ENCODE measurements around the gene ARHGAP15.
A peak's percentile ranks its signal among the peaks of the same experiment; 100 is the strongest.

Gene ARHGAP15

DNA sequence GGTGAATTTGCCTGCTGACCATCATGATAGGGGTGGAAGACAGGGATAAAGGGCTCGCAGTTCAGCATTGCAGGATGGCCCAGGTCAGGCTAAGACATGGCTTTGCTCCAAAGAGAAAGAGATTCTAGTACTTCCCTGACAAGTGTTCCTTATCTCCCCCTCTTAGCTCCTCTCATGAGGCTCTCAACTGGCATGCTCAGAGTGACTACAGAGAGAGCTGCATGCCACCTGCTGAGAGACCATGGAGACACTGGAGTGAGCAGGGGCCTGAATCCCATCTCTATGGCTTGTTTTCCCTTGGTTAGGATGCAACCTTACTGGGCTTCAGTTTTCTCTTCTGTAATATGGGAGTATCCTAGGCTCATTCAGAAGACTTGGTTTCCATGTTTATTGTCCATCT is 94.3 kb downstream of the ARHGAP15 start:
- no peak overlapping the region for H3K4me3 ChIP-seq (ENCODE audit: low read depth in 1 of 2, low read length in 1 of 2)
- H3K36me3 ChIP-seq, result peaks cover 22% of the 10 kb centered on the region
- no peaks in the 10 kb centered on the region for H3K27me3 ChIP-seq
- H3K4me1 ChIP-seq (ENCODE audit: control insufficient read depth in 1 of 2, insufficient read depth in 1 of 2, low read depth in 1 of 2, low read length in 1 of 2), result peaks cover under 1 to 5% of the 10 kb centered on the region in 2 experiments
- peak overlapping the region; percentile 9 for H3K27ac ChIP-seq
- H3K9me3 ChIP-seq, result no peaks in the 10 kb centered on the region
- no peak for TF ChIP-seq CTCF (IDR thresholded peaks at IDR 0.05)

GRCh38 chr2:143225931-143226330 is 96.7 kb downstream of the ARHGAP15 start:
- Histone ChIP-seq H3K4me3 (ENCODE audit: low read depth in 1 of 2, low read length in 1 of 2) (no peak overlapping the region), H3K9me3 (no peaks in the 10 kb centered on the region), H3K4me1 (ENCODE audit: control insufficient read depth in 1 of 2, insufficient read depth in 1 of 2, low read depth in 1 of 2, low read length in 1 of 2) (no peaks in the 10 kb centered on the region), H3K27ac (no peak overlapping the region), H3K36me3 (peaks cover 29% of the 10 kb centered on the region), H3K27me3 (no peaks in the 10 kb centered on the region)
- TF ChIP-seq CTCF (IDR thresholded peaks at IDR 0.05), result no peak

DNA sequence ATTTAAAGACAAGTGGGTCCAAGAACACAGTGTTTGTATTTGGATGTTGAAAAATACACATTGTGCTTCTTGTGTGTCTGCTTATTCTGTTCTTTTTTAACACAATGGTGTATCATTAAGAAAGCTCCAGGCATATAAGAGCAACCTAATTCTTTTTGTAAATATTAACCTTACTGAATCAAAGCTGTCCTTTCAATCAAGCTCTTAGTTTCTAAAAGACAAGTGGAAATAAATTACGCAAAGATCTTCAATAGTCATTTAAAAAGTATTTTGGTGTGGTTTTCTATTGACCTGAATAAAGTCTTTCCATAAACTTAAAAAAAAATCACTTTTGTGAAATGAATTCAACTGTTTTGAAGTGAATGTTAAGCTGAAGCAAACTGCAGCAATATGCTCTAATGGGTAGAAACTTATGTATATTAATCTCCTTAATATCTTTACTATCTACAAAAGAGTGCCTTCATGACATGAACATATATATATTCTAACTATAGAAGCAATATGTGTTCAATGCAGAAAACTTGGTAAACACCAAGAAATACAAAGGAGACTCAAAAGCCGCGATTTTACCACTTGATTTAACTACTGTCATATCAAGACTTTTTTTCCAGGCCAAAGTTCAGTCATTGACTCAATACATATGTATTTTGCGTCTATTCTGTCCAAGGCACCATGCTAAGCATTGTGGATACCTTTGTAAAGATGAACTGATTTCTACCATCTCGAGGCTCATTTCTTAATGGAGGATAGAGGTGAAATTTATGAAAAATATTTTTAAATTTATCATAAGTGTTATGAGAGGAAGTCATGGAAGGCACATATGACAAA is 97.7 kb downstream of the ARHGAP15 start:
- Histone ChIP-seq H3K4me1 (ENCODE audit: control insufficient read depth in 1 of 2, insufficient read depth in 1 of 2, low read depth in 1 of 2, low read length in 1 of 2) (no peaks in the 10 kb centered on the region), H3K27me3 (no peaks in the 10 kb centered on the region), H3K36me3 (peaks cover 32% of the 10 kb centered on the region), H3K4me3 (ENCODE audit: low read depth in 1 of 2, low read length in 1 of 2) (no peak overlapping the region), H3K27ac (peak overlapping the region; percentile 7), H3K9me3 (no peaks in the 10 kb centered on the region)
- no peak for TF ChIP-seq CTCF (IDR thresholded peaks at IDR 0.05)

- H3K4me1 ChIP-seq (ENCODE audit: control insufficient read depth in 1 of 2, insufficient read depth in 1 of 2, low read depth in 1 of 2, low read length in 1 of 2), result no peaks in the 10 kb centered on the region
- peaks cover 33% of the 10 kb centered on the region for H3K36me3 ChIP-seq
- no peak overlapping the region for H3K4me3 ChIP-seq (ENCODE audit: low read depth in 1 of 2, low read length in 1 of 2)
- TF ChIP-seq CTCF (IDR thresholded peaks at IDR 0.05), result no peak
- no peak overlapping the region for H3K27ac ChIP-seq
- H3K27me3 ChIP-seq, result no peaks in the 10 kb centered on the region
- H3K9me3 ChIP-seq, result no peaks in the 10 kb centered on the region
These were observed 100.2 kb downstream of the ARHGAP15 start for GRCh38 chr2:143229411-143229810.

GRCh38 chr2:143229952-143230351 is 100.7 kb downstream of the ARHGAP15 start:
- Histone ChIP-seq H3K36me3 (peaks cover 33% of the 10 kb centered on the region), H3K27me3 (no peaks in the 10 kb centered on the region), H3K9me3 (no peaks in the 10 kb centered on the region), H3K4me3 (ENCODE audit: low read depth in 1 of 2, low read length in 1 of 2) (no peak overlapping the region), H3K27ac (no peak overlapping the region), H3K4me1 (ENCODE audit: control insufficient read depth in 1 of 2, insufficient read depth in 1 of 2, low read depth in 1 of 2, low read length in 1 of 2) (no peaks in the 10 kb centered on the region)
- no peak for TF ChIP-seq CTCF (IDR thresholded peaks at IDR 0.05)

Data from neutrophil (primary cell).